HG03354 (cell line): ENCODE data around the gene STRA6.
"Not testable (repeated sequence)": the region's sequence is repeated elsewhere in the genome, so short reads cannot be mapped to it uniquely, and the experiment has no call there.

ENCODE experiments used
- ATAC-seq: cut with Tn5 transposase; IDR thresholded peaks from one replicate; pipeline ENCODE4 v1.9.1; 2021; ENCODE audit warnings: mild to moderate bottlenecking; ENCODE audit not compliant: unreplicated experiment, poor library complexity, severe bottlenecking

Gene STRA6

GRCh38 chr15:74170875-74171578, 31.6 kb downstream of the STRA6 start:
- no peak for ATAC-seq

DNA sequence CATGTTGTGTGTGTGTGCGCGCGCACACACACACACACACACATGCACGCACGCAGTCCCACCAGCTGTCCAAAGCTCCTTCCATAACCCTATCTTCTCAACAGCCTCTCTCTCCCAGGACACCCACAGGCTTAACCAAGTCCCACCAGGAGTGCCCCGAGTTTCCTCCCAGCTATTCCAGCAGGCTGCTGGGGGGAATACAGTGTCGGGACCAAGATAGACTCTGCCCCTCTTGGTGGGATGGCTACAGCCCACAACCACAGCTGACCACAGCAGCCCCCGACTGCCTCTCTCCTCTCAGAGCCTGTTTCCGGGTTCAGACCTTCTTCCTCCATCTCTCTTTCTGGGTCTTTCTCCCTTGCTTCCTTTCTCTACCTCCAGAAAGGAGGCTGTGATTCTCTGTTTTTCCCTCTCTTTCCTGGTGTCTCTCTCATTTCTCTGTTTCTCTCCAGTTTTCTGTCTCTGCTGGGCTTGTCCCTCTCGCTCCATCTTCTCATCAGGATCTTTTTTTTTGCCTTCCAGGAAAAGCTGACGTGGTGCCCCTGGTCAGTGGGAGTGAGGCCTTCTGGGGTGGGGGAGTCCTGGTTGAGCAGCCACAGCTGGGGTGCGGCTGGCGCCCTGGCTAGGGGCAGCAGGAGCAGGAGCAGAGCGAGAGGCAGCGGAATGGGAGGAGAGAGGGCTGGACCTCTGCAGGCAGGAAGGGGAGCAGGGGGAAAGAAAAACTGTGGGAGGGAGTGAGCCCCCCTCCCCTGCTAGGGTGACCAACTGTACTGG, 32.3 kb downstream of the STRA6 start:
- no peak for ATAC-seq

DNA sequence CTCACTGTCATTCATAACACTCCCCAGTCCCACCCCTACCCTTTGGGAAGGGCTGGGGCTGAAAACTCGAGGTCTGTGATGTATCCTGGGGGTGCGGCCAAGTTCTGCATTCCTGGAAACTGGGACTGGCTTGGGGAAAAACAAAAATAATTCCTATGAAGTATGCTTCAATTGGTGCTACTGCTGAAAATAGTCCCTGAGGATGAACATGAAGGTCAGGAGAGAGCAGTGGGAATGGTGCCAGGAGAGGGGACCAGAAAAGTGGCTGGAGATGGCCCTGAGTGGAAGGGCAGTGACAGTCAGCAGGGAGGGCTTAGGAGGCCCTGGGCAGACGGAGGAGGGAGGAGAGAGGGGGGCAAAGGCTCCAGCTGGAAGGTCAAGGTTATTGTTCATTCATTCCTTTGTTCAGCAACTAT, 33.9 kb downstream of the STRA6 start:
- no peak for ATAC-seq

DNA sequence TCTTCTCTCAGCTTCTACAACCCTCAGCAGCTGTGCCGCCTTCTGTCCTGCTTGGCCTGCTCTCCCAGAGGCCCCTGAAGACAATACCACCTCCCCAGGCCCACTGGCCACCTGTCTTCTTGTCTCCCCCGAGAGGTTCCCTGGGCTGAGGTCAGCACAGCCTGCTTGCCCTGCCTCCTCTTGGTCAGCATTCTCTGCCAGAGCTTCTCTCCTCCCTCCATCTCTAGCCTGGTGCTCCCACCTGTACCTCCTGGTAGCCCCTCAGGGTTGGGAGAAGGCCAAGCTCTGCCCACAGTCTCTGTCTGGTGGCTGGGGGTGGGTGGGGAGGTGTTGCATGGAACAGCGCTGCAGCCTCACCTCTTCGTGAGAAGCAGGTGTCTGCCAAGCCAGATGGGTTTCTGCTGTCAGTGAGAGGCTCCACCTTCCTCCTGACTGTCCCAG, 34.7 kb downstream of the STRA6 start:
- ATAC-seq = no peak

DNA sequence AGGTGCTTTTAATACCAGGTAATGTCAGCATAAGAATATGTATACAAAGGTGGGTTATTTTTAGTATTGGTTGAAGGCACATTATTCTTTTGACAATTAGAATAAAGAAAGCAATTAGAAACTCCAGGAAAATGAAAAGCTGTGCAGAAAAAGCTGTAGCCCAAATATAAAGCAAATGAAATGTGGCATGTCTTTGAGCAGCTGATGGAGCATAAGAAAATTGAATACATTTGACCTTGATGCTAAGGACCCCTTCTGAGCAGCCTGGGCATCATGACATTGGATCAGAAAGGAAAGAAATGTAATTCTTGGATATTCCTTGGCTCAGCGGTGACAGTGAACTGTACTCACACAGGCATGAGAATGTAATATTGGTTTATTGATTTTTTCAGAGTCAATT, 37.1 kb downstream of the STRA6 start:
- no peak for ATAC-seq

DNA sequence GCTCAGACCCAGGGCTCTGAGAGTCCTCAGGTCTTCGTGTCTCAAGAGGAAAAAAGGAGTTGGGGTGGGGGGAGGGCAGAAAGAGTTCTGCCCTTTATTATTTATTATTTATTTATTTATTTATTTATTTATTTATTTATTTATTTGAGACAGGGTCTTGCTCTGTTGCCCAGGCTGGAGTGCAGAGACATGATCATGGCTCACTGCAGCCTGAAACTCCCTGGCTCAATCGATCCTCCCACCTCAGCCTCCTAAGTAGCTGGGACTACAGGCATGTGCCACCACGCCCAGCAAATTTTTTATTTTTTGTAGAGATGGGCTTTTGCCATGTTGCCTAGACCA, 40.4 kb downstream of the STRA6 start:
- ATAC-seq = not testable (repeated sequence)

GRCh38 chr15:74160390-74160789, 42.2 kb downstream of the STRA6 start:
- ATAC-seq = not testable (repeated sequence)

DNA sequence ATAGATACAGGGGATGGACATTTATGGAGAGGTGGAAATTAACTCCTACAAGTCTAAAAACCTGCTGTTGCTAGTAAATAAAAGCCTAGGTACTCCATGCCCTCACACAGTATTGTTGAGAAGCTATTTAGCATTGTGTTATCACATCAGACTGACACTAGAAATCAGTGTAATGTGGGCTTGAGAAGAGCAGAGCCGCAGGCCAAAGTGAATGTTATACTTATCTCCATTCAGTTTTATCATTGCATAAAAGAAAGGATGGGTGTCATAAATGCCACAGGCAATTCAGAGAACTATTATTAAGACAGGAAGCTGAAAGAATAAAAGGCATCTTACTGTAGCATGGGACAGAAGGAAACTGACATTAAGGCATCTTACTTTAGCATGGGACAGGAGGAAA, 42.8 kb downstream of the STRA6 start:
- no peak for ATAC-seq

DNA sequence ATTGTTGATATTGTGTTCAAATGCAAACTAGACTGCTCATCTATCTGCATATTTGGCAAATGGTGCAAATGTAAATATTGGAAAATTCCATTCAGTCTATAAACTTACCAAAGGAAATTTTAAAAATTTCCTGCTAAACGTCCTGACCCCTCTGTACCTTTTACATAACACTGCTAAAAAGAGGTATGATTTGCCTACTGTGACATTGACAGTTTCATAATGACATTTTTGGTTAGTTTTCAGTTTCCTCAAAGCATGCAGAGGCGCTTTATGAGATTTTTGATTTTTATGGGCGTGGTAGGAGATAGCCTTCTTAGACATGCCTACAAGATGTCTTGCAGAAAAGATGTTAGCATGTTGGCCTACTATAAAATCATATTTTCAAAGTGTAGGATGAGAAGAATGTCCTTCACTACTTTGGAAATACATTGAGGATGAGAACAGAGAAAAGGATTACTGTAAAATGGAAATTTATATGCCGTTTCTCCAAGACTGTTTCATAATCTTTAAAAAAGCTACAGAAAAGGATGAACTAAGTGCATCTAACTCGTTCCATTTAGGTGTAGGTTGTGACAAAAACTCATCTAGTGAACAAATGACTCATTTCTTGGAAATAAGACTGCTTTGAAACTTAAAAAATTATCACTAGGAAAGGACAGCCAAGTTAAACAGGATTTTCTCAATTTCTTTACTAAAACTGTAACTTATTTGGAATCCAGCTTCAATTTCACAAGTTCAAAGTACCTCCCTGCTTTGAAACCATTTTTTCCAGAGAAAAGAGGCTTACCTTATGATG, 43.5 kb downstream of the STRA6 start:
- peak; percentile 80 for ATAC-seq

- ATAC-seq = no peak
These were observed 44.4 kb downstream of the STRA6 start for GRCh38 chr15:74157868-74158827.

DNA sequence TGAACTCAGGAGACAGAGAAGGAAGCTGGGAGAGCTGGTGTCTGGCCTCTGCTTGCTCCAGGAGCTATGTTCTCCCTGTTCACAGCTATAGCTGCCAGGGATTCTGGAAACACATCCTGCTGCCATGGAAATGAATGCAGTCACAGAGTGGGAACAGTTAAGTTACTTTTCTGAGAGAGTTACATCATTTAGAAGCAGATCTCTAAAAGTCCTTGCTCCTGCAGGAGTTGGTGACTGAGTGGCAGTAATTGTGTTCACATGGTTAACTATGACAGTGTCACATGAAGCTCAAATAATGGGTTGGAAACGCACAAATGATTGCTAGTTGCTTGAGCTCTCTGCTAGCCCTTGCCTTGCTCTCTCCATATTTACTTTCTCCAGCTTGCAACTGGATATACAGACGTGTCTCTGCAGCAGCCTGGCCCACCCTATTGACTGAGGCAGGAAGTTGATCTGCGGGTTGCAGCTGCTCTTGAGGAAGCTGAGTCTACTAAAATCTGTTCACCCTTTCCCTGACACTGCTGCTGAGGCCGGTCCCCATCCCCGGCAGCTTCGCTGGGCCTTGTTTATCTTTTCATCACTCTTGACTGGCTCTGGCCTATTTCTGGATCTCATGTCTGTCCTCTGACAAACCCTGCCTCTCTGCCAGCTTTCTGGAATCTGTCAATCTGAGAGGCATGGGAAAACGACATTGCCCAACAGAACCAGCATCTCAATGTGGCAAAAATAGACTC, 45.7 kb downstream of the STRA6 start:
- no peak for ATAC-seq

DNA sequence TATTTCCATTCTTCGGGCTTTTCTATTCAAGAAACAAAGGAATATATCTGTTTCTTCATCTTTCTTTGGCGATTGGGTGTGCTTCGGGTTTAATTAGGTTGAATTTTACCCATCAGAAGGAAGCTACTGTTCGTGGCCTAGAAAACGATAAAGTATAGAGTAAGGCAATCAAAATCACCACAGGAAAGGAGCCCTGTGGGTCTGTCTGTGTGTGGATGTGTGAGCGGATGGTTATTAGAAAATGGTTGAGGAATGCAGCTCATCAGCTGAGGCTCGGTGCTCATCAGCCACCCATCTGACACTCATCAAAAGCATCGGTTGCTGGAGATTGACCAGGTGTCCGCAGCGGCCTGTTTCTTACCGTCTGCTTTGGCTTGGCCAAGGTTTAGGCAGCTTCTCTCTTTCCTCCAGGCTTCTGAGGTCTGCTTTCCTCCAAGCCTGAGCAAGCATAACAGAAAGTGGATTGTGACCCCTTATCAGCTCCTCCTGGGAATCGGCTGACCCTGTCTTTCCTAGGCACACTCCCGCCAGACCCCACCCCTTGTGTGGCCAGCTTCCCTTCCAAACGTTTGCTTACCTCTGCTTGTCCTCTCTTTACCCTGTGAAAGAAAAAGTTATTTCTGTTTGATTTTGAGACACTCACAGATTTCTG, 46.7 kb downstream of the STRA6 start:
- no peak for ATAC-seq

DNA sequence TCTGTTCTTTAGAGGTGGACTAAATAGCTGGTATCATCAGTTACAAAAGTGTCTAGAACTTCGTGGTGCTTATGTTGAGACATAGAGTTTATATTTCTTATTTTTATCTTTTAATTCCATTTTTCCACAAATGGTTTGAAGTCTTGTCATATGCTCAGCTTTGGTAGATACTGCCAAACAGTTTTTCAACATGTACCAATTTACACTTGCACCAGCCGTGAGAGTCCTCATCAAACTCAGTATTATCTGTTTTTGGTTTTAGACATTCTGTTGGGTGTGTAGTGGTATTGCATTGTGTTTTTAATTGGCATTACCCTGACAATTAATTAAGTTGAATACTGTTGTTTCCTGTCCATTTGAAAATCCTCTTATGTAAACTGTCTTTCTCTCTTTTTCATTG, 55.5 kb downstream of the STRA6 start:
- ATAC-seq = no peak

GRCh38 chr15:74146277-74146800, 56.2 kb downstream of the STRA6 start:
- ATAC-seq = no peak

GRCh38 chr15:74144153-74144775, 58.3 kb downstream of the STRA6 start:
- ATAC-seq = no peak

DNA sequence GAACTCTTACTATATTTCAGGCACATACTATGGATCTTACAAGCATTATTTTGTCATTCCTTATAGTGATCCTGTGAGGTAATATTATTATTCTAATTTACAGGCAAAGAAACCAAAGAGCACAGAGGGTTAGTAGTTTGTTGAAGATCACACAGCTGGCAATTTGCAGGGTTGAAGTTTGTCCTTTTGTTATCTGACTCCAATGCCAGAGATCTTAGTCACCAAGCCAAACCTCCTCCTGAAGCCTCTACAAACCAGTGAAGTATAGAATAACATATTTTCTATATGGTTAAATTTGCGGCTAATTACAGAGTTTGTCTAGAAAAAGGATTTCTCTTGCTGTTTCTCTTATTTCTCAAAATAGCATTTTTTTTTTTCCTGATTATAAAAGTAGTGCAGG, 61.0 kb downstream of the STRA6 start:
- ATAC-seq = no peak

DNA sequence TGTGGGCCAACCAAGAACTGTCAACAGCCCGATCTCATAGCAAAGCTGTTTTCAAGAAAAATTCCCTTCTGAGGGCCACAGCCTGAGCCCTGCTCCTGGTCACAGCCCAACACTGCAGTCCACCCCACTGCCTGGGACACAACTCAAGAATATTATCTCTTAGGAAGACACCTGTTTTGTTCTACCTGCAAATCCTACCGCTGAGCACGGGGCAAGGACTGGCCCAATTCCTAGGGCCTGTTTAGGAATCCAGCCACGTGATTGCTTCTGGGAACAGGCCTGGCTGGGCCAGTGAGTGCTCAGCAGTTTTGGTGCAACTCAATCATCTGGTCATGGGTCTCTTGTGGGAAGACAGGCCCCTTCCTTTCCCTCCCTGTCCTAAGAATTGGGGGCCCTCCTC, 63.9 kb downstream of the STRA6 start:
- ATAC-seq = no peak

DNA sequence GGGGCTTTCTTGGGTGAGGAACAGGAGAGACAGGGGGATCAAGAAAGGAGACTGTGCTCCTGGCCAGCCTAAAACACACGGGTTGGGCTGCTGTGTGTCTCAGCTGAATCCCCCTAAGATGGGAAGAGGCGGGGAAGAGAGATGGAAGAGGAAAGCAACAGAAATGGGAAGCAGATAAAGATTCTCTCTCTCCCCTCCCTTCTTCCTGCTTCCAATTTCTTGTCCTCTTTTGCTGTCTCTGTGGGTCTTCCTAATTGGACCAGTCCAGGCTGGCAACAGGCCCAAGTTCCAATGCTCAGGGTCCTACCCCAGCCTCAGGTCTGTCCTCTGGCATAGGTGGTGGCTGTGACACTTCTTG, 65.1 kb downstream of the STRA6 start:
- ATAC-seq = no peak
